ENCODE measurements around the gene ERC2.

The ERC2 gene

GRCh38 chr3:56233742-56234141 lies 234.5 kb downstream of the ERC2 start:
- DNase-seq = no peak

- DNase-seq = no peak
Observed at GRCh38 chr3:56229311-56229710, 239.0 kb downstream of the ERC2 start.

- no peak for DNase-seq
Observed at GRCh38 chr3:56222866-56223265, 245.4 kb downstream of the ERC2 start.

GRCh38 chr3:56219894-56220805 lies 248.1 kb downstream of the ERC2 start:
- DNase-seq = no peak

- no peak for DNase-seq
Observed at GRCh38 chr3:56209982-56210751, 258.1 kb downstream of the ERC2 start.

- DNase-seq = no peak
Observed at GRCh38 chr3:56207922-56208321, 260.3 kb downstream of the ERC2 start.

GRCh38 chr3:56205406-56205805 lies 262.9 kb downstream of the ERC2 start:
- no peak for DNase-seq

- DNase-seq = no peak
Observed at GRCh38 chr3:56202997-56203396, 265.3 kb downstream of the ERC2 start.

GRCh38 chr3:56201407-56201806 lies 266.9 kb downstream of the ERC2 start:
- DNase-seq = no peak

- no peak for DNase-seq
Observed at GRCh38 chr3:56200251-56200650, 268.0 kb downstream of the ERC2 start.

GRCh38 chr3:56197991-56198390 lies 270.3 kb downstream of the ERC2 start:
- no peak for DNase-seq

GRCh38 chr3:56197259-56197965 lies 270.9 kb downstream of the ERC2 start:
- DNase-seq = no peak

GRCh38 chr3:56196700-56197099 lies 271.6 kb downstream of the ERC2 start:
- DNase-seq = no peak

- DNase-seq = no peak
Observed at GRCh38 chr3:56193519-56193918, 274.7 kb downstream of the ERC2 start.

- DNase-seq = no peak
Observed at GRCh38 chr3:56192001-56192400, 276.3 kb downstream of the ERC2 start.

GRCh38 chr3:56190771-56191305 lies 277.4 kb downstream of the ERC2 start:
- no peak for DNase-seq

- no peak for DNase-seq
Observed at GRCh38 chr3:56190130-56190529, 278.1 kb downstream of the ERC2 start.

- DNase-seq = no peak
Observed at GRCh38 chr3:56189536-56189935, 278.7 kb downstream of the ERC2 start.

GRCh38 chr3:56188201-56188600 lies 280.1 kb downstream of the ERC2 start:
- DNase-seq = no peak

GRCh38 chr3:56187051-56187450 lies 281.2 kb downstream of the ERC2 start:
- DNase-seq = no peak

- no peak for DNase-seq
Observed at GRCh38 chr3:56185827-56186226, 282.4 kb downstream of the ERC2 start.

- DNase-seq = no peak
Observed at GRCh38 chr3:56183529-56183928, 284.7 kb downstream of the ERC2 start.

GRCh38 chr3:56180433-56180832 lies 287.8 kb downstream of the ERC2 start:
- DNase-seq = no peak
